ENCODE measurements around the gene NOTCH3. TPM values are rescaled to one million over a fixed set of nuclear protein-coding genes. Genes with fewer than 3 reads are reported as not detected.

The NOTCH3 gene
- total and polyA plus RNA-seq, 2 of the 8 experiments (the other 6 are each of a cell fraction or from before 2014, with no cell fraction given), result 37.5 to 107 TPM

DNA sequence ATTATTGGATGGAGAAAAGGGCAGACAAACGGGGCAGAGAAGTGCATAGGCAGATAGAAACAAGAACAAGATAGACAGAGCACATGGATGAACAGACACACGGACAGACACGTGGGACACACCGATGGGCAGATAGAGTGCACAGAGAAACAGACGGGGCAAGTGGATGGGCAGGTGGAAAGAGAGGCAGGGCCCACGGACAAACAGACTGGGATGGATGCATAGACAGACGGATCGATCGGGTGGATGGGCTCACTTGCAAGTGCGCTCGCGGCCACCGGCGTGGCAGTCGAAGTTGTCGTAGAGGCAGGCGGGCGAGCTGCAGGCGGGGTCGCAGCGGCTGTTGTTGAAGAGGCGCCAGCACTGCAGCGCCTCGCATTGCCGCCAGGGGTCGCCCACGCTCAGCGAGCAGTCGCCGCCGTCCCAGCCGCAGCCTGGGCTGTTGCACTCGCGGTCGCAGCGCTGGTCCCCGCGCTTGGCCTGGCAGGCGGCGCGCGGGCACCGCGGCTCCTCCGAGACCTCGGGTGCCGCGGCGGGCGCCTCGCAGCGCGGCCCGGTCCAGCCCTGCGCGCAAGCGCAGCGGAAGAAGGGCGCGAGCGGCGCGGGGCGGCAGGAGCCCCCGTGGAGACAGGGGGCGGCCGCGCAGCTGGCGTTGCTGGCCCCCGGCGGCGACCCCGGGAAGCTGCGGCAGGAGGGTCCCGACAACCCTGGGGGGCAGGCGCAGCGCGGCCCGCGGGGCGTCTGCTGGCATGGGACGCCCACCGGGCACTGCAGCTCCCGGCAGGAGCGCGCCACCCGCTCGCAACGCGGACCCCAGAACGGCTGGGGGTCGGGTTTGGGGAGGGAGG is 23.3 kb downstream of the NOTCH3 start (continued):
- TF ChIP-seq, protein P1, sequence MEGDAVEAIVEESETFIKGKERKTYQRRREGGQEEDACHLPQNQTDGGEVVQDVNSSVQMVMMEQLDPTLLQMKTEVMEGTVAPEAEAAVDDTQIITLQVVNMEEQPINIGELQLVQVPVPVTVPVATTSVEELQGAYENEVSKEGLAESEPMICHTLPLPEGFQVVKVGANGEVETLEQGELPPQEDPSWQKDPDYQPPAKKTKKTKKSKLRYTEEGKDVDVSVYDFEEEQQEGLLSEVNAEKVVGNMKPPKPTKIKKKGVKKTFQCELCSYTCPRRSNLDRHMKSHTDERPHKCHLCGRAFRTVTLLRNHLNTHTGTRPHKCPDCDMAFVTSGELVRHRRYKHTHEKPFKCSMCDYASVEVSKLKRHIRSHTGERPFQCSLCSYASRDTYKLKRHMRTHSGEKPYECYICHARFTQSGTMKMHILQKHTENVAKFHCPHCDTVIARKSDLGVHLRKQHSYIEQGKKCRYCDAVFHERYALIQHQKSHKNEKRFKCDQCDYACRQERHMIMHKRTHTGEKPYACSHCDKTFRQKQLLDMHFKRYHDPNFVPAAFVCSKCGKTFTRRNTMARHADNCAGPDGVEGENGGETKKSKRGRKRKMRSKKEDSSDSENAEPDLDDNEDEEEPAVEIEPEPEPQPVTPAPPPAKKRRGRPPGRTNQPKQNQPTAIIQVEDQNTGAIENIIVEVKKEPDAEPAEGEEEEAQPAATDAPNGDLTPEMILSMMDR (IDR thresholded peaks at IDR 0.05; ENCODE audit: control extremely low read depth in 1 of 3, insufficient read depth in 1 of 3, low read depth in 1 of 3, low read length in 3 of 3), result peak; percentile 86 to 94 (median 91)
- TF ChIP-seq, protein P2, sequence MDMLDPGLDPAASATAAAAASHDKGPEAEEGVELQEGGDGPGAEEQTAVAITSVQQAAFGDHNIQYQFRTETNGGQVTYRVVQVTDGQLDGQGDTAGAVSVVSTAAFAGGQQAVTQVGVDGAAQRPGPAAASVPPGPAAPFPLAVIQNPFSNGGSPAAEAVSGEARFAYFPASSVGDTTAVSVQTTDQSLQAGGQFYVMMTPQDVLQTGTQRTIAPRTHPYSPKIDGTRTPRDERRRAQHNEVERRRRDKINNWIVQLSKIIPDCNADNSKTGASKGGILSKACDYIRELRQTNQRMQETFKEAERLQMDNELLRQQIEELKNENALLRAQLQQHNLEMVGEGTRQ (IDR thresholded peaks at IDR 0.05; ENCODE audit: low read length), result no peak
- peak; percentile 34; the same call in 1 of the 2 replicates for TF ChIP-seq TBP (IDR thresholded peaks at IDR 0.05; ENCODE audit: low read depth, low read length)

Data from H1 (cell line).